Bronchial epithelial cell (primary cell): Measurements from ENCODE around the gene CCDC187. TPM values are rescaled to one million over a fixed set of nuclear protein-coding genes. Genes with fewer than 3 reads are reported as not detected.
"Not testable (repeated sequence)": the region's sequence is repeated elsewhere in the genome, so short reads cannot be mapped to it uniquely, and the experiment has no call there.

Experiments used
- DNase-seq: peaks from one replicate; pipeline ENCODE4 v3.0.0-alpha.2; 2010; ENCODE audit warnings: low read depth
- FAIRE-seq: peaks from 2 replicates; lab custom pipeline; 2011; peaks lifted over from hg19 to GRCh38; lab: Jason Lieb, UNC
- H3K27me3 ChIP-seq: 2 replicates; pipeline ENCODE4 v1.5.1; 2011; ENCODE audit warnings: low read length; ENCODE audit not compliant: control insufficient read depth, insufficient read depth
- H3K36me3 ChIP-seq: 2 replicates; pipeline ENCODE4 v1.5.1; 2011; ENCODE audit warnings: low read length; ENCODE audit not compliant: control insufficient read depth, insufficient read depth
- H3K4me3 ChIP-seq: 2 replicates; pipeline ENCODE4 v1.5.1; 2011; ENCODE audit warnings: mild to moderate bottlenecking, low read depth, low read length, control low read depth
- CTCF ChIP-seq: IDR thresholded peaks from 2 replicates; pipeline ENCODE4 v1.5.1; 2011; ENCODE audit warnings: mild to moderate bottlenecking, moderate library complexity, low read length, control low read depth, inconsistent platforms; ENCODE audit not compliant: insufficient read depth, severe bottlenecking
- total RNA-seq: library from RNA; depleted of rRNA; stranded (reverse); fragments of >200 nt; gene quantifications from 2 replicates; pipeline ENCODE4 v1.2.1, GENCODE V29; 2014

The CCDC187 gene
- total RNA-seq, 1 donor from 2014 or later: not detected

- H3K27me3 ChIP-seq: no peaks in the 10 kb centered on the region
- H3K36me3 ChIP-seq: peaks cover 11% of the 10 kb centered on the region
- FAIRE-seq (no peak), DNase-seq (no peak)
- no peak for TF ChIP-seq CTCF
- H3K4me3 ChIP-seq: no peak overlapping the region
Measured at GRCh38 chr9:136238342-136238732, 65.6 kb downstream of the CCDC187 start.

- DNase-seq: no peak
Measured at GRCh38 chr9:136237486-136238341, 66.2 kb downstream of the CCDC187 start.

GRCh38 chr9:136236471-136237410, 67.2 kb downstream of the CCDC187 start:
- not testable (repeated sequence) for H3K27me3 ChIP-seq, H3K4me3 ChIP-seq, DNase-seq, FAIRE-seq
- peaks cover 14% of the 10 kb centered on the region for H3K36me3 ChIP-seq

More at GRCh38 chr9:136237486-136238341, 66.2 kb downstream of the CCDC187 start:
- TF ChIP-seq CTCF: no peak
- FAIRE-seq: no peak
- Histone ChIP-seq H3K27me3 (no peaks in the 10 kb centered on the region), H3K4me3 (no peak overlapping the region), H3K36me3 (peaks cover 13% of the 10 kb centered on the region)

GRCh38 chr9:136235709-136236455, 68.0 kb downstream of the CCDC187 start:
- no peak overlapping the region for H3K4me3 ChIP-seq
- no peaks in the 10 kb centered on the region for H3K27me3 ChIP-seq
- H3K36me3 ChIP-seq: peaks cover 13% of the 10 kb centered on the region
- DNase-seq (no peak), FAIRE-seq (no peak)
- TF ChIP-seq CTCF: no peak

- H3K27me3 ChIP-seq: no peaks in the 10 kb centered on the region
- DNase-seq (no peak), FAIRE-seq (no peak)
- H3K36me3 ChIP-seq: peaks cover 11% of the 10 kb centered on the region
- TF ChIP-seq CTCF: no peak
- H3K4me3 ChIP-seq: no peak overlapping the region
Measured at GRCh38 chr9:136235171-136235570, 68.7 kb downstream of the CCDC187 start.

- no peak for TF ChIP-seq CTCF
- peaks cover 11% of the 10 kb centered on the region for H3K36me3 ChIP-seq
- FAIRE-seq: no peak
- no peak overlapping the region for H3K4me3 ChIP-seq
- DNase-seq: no peak
- no peaks in the 10 kb centered on the region for H3K27me3 ChIP-seq
Measured at GRCh38 chr9:136234597-136234996, 69.3 kb downstream of the CCDC187 start.
